HuH-7.5 (cell line): ENCODE results near the gene OR52E1.
"Not testable (repeated sequence)": the region's sequence is repeated elsewhere in the genome, so short reads cannot be mapped to it uniquely, and the experiment has no call there.

Source experiments
- DNase-seq: peaks from one replicate; pipeline ENCODE4 v3.0.0; 2011; ENCODE audit warnings: low spot score

Gene OR52E1

GRCh38 chr11:5069272-5069671 lies at the start of gene OR52E1:
OR52E1 (plus strand) TSS chr11:5069572.
- no peak for DNase-seq

GRCh38 chr11:5021996-5022395 lies 47.4 kb upstream of the OR52E1 start:
- no peak for DNase-seq

DNA sequence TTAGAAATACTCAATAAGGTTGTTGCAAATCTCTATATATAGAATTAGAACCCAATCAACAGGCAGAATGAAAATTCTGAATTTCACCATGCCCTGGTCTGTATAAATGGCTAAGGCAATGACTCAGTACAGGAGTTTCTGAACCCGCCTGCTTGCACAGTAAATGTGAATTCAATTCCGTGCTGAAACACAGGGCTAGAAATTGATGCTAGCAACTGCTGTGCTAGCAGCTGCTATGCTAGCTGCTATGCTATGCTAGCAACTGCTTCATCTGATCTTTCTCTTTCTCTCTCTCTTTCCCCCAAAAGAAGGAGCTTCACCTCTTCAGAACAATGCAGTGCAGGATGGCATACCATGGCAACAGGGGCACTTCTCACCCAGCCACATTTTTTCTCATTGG lies 32.7 kb upstream of the OR52E1 start:
- DNase-seq, result no peak

DNA sequence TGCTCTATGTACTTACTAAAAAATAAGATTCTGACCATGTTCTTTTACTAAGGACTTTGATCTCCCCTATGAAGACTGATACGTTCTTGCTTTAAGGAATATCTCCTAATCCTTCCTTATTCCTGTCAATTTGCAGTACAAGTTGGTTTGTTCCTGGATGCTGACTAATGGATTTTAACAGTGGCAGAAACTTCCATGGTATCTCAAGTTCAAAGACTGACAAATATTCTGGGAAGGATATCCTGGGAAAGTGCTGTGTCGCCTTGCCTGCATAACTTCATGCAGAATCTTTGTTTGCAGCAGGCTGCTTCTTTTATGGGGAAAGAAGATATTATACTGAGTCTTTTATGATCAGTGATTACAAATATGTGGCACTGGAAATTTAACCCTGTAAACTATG lies 31.4 kb upstream of the OR52E1 start:
- DNase-seq, result no peak

GRCh38 chr11:5038341-5038740 lies 31.0 kb upstream of the OR52E1 start:
- DNase-seq, result no peak

GRCh38 chr11:5040876-5041275 lies 28.5 kb upstream of the OR52E1 start:
- DNase-seq, result no peak

GRCh38 chr11:5042091-5042490 lies 27.3 kb upstream of the OR52E1 start:
- DNase-seq, result no peak

GRCh38 chr11:5043380-5043779 lies 26.0 kb upstream of the OR52E1 start:
- DNase-seq, result no peak

- DNase-seq, result no peak
These were observed 23.1 kb upstream of the OR52E1 start, which contains the start of gene OR52J3 for GRCh38 chr11:5046226-5046625. OR52J3 (plus strand) TSS chr11:5046526; CDS start chr11:5046526, 0 bp downstream.

DNA sequence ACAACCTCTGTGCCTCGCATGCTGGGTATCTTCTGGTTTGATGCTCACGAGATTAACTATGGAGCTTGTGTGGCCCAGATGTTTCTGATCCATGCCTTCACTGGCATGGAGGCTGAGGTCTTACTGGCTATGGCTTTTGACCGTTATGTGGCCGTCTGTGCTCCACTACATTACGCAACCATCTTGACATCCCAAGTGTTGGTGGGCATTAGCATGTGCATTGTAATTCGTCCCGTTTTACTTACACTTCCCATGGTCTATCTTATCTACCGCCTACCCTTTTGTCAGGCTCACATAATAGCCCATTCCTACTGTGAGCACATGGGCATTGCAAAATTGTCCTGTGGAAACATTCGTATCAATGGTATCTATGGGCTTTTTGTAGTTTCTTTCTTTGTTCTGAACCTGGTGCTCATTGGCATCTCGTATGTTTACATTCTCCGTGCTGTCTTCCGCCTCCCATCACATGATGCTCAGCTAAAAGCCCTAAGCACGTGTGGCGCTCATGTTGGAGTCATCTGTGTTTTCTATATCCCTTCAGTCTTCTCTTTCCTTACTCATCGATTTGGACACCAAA lies 22.5 kb upstream of the OR52E1 start:
- DNase-seq, result no peak

GRCh38 chr11:5058679-5059078 lies 10.7 kb upstream of the OR52E1 start:
- not testable (repeated sequence) for DNase-seq

GRCh38 chr11:5059391-5059790 lies 10.0 kb upstream of the OR52E1 start, which contains the start of gene OR52E2:
OR52E2 (minus strand) TSS chr11:5059627; CDS start chr11:5059627, 0 bp downstream.
- no peak for DNase-seq

- DNase-seq, result no peak
These were observed 4.3 kb upstream of the OR52E1 start for GRCh38 chr11:5065027-5065426.

- no peak for DNase-seq
These were observed 2.4 kb downstream of the OR52E1 start for GRCh38 chr11:5071799-5072198.

GRCh38 chr11:5081405-5081804 lies 12.0 kb downstream of the OR52E1 start:
- no peak for DNase-seq

- no peak for DNase-seq
These were observed 14.2 kb downstream of the OR52E1 start for GRCh38 chr11:5083602-5084001.

GRCh38 chr11:5088556-5088955 lies 19.2 kb downstream of the OR52E1 start:
- DNase-seq, result no peak

- DNase-seq, result no peak
These were observed 21.3 kb downstream of the OR52E1 start for GRCh38 chr11:5090668-5091067.

- no peak for DNase-seq
These were observed 23.6 kb downstream of the OR52E1 start for GRCh38 chr11:5092821-5093585.

DNA sequence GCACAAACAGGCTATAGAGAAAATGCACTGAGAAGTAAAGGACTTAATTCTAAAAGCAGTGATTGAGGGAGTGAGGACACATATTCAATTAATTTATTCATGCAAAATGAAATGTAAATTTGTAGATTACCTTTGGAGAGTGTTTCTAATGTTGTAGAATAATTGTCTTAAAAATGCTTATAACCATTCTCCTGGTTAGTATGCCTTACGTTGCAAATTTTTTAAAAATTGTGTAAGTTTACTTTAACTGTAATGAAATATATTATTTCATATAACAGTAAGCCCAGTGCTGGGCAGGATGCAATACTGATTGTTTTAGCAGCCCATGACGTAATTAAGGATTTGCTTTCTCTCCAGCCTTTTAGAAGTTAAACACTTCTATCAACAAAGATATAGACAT lies 26.6 kb downstream of the OR52E1 start:
- no peak for DNase-seq

GRCh38 chr11:5102246-5102645 lies 32.9 kb downstream of the OR52E1 start:
- DNase-seq, result no peak

DNA sequence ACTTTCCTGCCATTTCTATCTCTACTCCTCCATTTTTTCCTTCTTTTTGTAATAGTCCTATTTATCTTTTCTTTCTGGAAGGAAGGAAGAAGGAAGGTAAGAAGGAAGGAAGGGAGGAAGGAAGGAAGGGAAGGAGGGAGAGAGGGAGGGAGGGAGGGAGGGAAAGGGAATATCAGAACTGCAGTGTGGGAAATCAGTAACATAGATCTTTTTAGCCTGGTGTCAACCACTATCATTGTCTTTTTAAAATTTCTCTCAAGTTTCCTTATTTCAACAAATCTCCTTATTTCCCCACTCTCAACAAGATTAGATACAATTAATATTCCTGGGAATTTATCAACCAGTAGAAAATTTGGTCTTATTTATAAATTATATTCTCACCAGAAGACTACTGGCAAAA lies 33.7 kb downstream of the OR52E1 start:
- no peak for DNase-seq

GRCh38 chr11:5107285-5107684 lies 37.9 kb downstream of the OR52E1 start:
- DNase-seq, result no peak

DNA sequence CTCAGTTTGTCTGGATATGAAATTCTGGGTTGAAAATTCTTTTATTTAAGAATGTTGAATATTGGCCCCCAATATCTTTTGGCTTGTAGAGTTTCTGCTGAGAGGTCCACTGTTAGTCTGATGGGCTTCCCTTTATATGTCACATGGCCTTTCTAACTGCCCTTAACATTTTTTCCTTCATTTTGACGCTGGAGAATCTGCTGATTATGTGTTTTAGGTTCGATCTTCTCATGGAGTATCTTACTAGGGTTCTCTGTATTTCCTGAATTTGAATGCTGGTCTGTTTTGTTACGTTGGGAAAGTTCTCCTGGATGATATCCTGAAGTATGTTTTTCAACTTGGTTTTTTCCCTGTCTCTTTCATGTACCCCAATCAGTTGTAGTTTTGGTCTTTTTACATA lies 46.0 kb downstream of the OR52E1 start:
- DNase-seq, result no peak
